Measurements from ENCODE around the gene LCE2A. TPM values are rescaled to one million over a fixed set of nuclear protein-coding genes. Genes with fewer than 3 reads are reported as not detected.

The LCE2A gene
- not detected for polyA plus RNA-seq (2013, experiment 1 of 2)
- not detected for polyA plus RNA-seq (2013, experiment 2 of 2)

DNA sequence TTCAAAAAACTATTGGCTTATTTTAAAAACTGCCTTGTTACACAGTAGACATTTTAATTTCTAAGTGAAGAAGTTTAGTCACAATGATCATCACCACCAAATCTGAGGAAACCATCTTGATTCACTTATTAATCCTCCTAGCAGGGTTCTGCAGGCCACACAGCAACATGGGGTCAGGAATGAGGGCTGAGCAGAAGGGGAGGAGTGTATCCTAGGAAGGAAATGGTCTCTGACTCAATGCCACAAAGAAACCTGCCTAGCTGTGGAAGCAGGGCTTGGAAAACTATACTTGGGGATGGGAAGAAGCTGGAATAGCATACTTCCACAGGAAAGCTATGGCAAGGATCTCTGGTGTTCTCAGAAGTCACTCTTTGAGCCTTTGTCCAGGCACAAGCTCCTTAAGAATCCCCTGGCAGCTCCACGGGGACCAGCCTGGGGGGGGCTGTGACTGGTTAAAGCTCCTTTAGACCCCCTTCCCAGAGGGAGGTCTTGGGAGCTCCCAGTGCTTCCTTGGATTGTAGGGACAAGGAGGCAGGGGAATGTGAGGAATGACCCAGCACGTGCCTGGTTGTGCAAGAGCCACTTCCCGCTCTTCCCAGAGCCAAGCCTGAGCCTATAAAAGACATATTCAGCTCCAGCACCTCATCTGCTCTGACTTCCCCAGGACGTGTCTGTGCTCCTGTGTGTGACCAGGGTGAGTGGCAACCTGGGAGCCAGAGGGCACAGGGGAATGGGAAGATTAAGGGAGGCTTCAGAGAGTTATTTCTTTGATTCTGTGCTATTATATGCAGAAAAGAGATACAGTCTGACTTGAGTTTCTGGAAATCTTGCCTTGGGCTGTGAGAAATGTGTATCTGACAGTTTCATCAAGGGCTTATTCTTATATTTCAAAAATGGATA, at the start of gene LCE2A:
Gene LCE2A, plus strand, starts transcription at position 645 of the 900 bp plus-strand sequence. CDS start 557 bp downstream, outside the sequence.
- H3K18ac ChIP-seq (ENCODE audit: low read depth in 1 of 2, low read length in 2 of 2): no peak within 1 kb of the TSS
- H2AFZ ChIP-seq (ENCODE audit: low read depth, low read length): no peak within 1 kb of the TSS
- H3K27ac ChIP-seq (ENCODE audit: low read length, poor library complexity, severe bottlenecking): no peak within 1 kb of the TSS
- no peak within 1 kb of the TSS for H3K4me3 ChIP-seq (ENCODE audit: insufficient read depth in 1 of 2, low read depth in 1 of 2, low read length in 2 of 2)
- no peak within 1 kb of the TSS for H3K9ac ChIP-seq (ENCODE audit: low read length)
- no peak within 1 kb of the TSS for H2AK5ac ChIP-seq (ENCODE audit: low read length, severe bottlenecking)
- DNase-seq: no peak
- no peaks in the 10 kb centered on the region for H3K27me3 ChIP-seq (ENCODE audit: control insufficient read depth in 1 of 2, insufficient read depth in 1 of 2, low read length in 2 of 2)
- no peak within 1 kb of the TSS for H2BK15ac ChIP-seq (ENCODE audit: low read depth, poor library complexity, severe bottlenecking)
- H3K36me3 ChIP-seq (ENCODE audit: control insufficient read depth in 1 of 2, insufficient read depth in 2 of 2, low read depth in 1 of 2, low read length in 2 of 2): no peaks in the 10 kb centered on the region
- no peak within 1 kb of the TSS for H2BK5ac ChIP-seq (ENCODE audit: low read depth, low read length, poor library complexity, severe bottlenecking)
- no peak within 1 kb of the TSS for H3K23ac ChIP-seq (ENCODE audit: low read length in 2 of 2)
- WGBS: 43% methylated on average over 4 of the region's 4 CpGs
- no peak within 1 kb of the TSS for H3K4me2 ChIP-seq (ENCODE audit: low read length, poor library complexity, severe bottlenecking)
- H4K8ac ChIP-seq (ENCODE audit: low read length): no peak within 1 kb of the TSS
- no peak within 1 kb of the TSS for H2BK12ac ChIP-seq (ENCODE audit: low read length in 2 of 2)
- H3K9me3 ChIP-seq (ENCODE audit: control insufficient read depth, low read length): no peaks in the 10 kb centered on the region
- no peak within 1 kb of the TSS for H2BK120ac ChIP-seq (ENCODE audit: low read depth, low read length)
- no peak within 1 kb of the TSS for H3K4ac ChIP-seq (ENCODE audit: low read depth in 1 of 2, low read length in 2 of 2)
- H3K14ac ChIP-seq (ENCODE audit: low read length in 2 of 2): no peak within 1 kb of the TSS
- no peaks in the 10 kb centered on the region for H3K79me1 ChIP-seq (replicated peaks; ENCODE audit: low read length, poor library complexity, severe bottlenecking)
- no peaks in the 10 kb centered on the region for H3K4me1 ChIP-seq (ENCODE audit: control insufficient read depth, insufficient read depth, low read depth, low read length)
- H4K91ac ChIP-seq (ENCODE audit: low read length): no peak within 1 kb of the TSS

- Histone ChIP-seq H3K14ac (ENCODE audit: low read length in 2 of 2) (no peak overlapping the region), H4K91ac (ENCODE audit: low read length) (no peak overlapping the region), H4K8ac (ENCODE audit: low read length) (no peak overlapping the region), H2AK5ac (ENCODE audit: low read length, severe bottlenecking) (no peak overlapping the region), H3K9ac (ENCODE audit: low read length) (no peak overlapping the region), H2AFZ (ENCODE audit: low read depth, low read length) (no peak overlapping the region), H3K23ac (ENCODE audit: low read length in 2 of 2) (no peak overlapping the region), H2BK5ac (ENCODE audit: low read depth, low read length, poor library complexity, severe bottlenecking) (no peak overlapping the region), H3K4ac (ENCODE audit: low read depth in 1 of 2, low read length in 2 of 2) (no peak overlapping the region), H3K18ac (ENCODE audit: low read depth in 1 of 2, low read length in 2 of 2) (no peak overlapping the region), H3K79me1 (replicated peaks; ENCODE audit: low read length, poor library complexity, severe bottlenecking) (no peaks in the 10 kb centered on the region), H3K4me3 (ENCODE audit: insufficient read depth in 1 of 2, low read depth in 1 of 2, low read length in 2 of 2) (no peak overlapping the region), H3K4me2 (ENCODE audit: low read length, poor library complexity, severe bottlenecking) (no peak overlapping the region), H3K9me3 (ENCODE audit: control insufficient read depth, low read length) (no peaks in the 10 kb centered on the region), H3K36me3 (ENCODE audit: control insufficient read depth in 1 of 2, insufficient read depth in 2 of 2, low read depth in 1 of 2, low read length in 2 of 2) (no peaks in the 10 kb centered on the region), H3K4me1 (ENCODE audit: control insufficient read depth, insufficient read depth, low read depth, low read length) (no peaks in the 10 kb centered on the region), H2BK120ac (ENCODE audit: low read depth, low read length) (no peak overlapping the region), H2BK12ac (ENCODE audit: low read length in 2 of 2) (no peak overlapping the region), H3K27me3 (ENCODE audit: control insufficient read depth in 1 of 2, insufficient read depth in 1 of 2, low read length in 2 of 2) (no peaks in the 10 kb centered on the region), H2BK15ac (ENCODE audit: low read depth, poor library complexity, severe bottlenecking) (no peak overlapping the region), H3K27ac (ENCODE audit: low read length, poor library complexity, severe bottlenecking) (no peak overlapping the region)
- DNase-seq: no peak
- 49% methylated on average over 4 of the region's 10 CpGs for WGBS
Measured at GRCh38 chr1:152654110-152654509, 44.0 kb upstream of the LCE2A start.

GRCh38 chr1:152656459-152656858, 41.7 kb upstream of the LCE2A start:
- Histone ChIP-seq H3K4me2 (ENCODE audit: low read length, poor library complexity, severe bottlenecking) (no peak overlapping the region), H4K91ac (ENCODE audit: low read length) (no peak overlapping the region)
- WGBS: 100% methylated on average over 1 of the region's 2 CpGs

GRCh38 chr1:152657677-152658076, 40.5 kb upstream of the LCE2A start:
- Histone ChIP-seq H3K4me1 (ENCODE audit: control insufficient read depth, insufficient read depth, low read depth, low read length) (no peaks in the 10 kb centered on the region), H3K18ac (ENCODE audit: low read depth in 1 of 2, low read length in 2 of 2) (no peak overlapping the region), H3K27ac (ENCODE audit: low read length, poor library complexity, severe bottlenecking) (no peak overlapping the region), H2BK12ac (ENCODE audit: low read length in 2 of 2) (no peak overlapping the region), H4K8ac (ENCODE audit: low read length) (no peak overlapping the region), H3K9ac (ENCODE audit: low read length) (no peak overlapping the region), H2BK120ac (ENCODE audit: low read depth, low read length) (no peak overlapping the region), H3K23ac (ENCODE audit: low read length in 2 of 2) (no peak overlapping the region), H2AFZ (ENCODE audit: low read depth, low read length) (no peak overlapping the region), H3K4ac (ENCODE audit: low read depth in 1 of 2, low read length in 2 of 2) (no peak overlapping the region), H3K36me3 (ENCODE audit: control insufficient read depth in 1 of 2, insufficient read depth in 2 of 2, low read depth in 1 of 2, low read length in 2 of 2) (no peaks in the 10 kb centered on the region), H3K14ac (ENCODE audit: low read length in 2 of 2) (no peak overlapping the region), H2AK5ac (ENCODE audit: low read length, severe bottlenecking) (no peak overlapping the region), H3K27me3 (ENCODE audit: control insufficient read depth in 1 of 2, insufficient read depth in 1 of 2, low read length in 2 of 2) (no peaks in the 10 kb centered on the region), H2BK15ac (ENCODE audit: low read depth, poor library complexity, severe bottlenecking) (no peak overlapping the region), H3K79me1 (replicated peaks; ENCODE audit: low read length, poor library complexity, severe bottlenecking) (no peaks in the 10 kb centered on the region), H2BK5ac (ENCODE audit: low read depth, low read length, poor library complexity, severe bottlenecking) (no peak overlapping the region), H3K4me2 (ENCODE audit: low read length, poor library complexity, severe bottlenecking) (no peak overlapping the region), H3K4me3 (ENCODE audit: insufficient read depth in 1 of 2, low read depth in 1 of 2, low read length in 2 of 2) (no peak overlapping the region), H4K91ac (ENCODE audit: low read length) (no peak overlapping the region), H3K9me3 (ENCODE audit: control insufficient read depth, low read length) (no peaks in the 10 kb centered on the region)
- DNase-seq: no peak
- WGBS: 70% methylated on average over 2 of the region's 4 CpGs

More at GRCh38 chr1:152656459-152656858, 41.7 kb upstream of the LCE2A start:
- Histone ChIP-seq H3K23ac (ENCODE audit: low read length in 2 of 2) (no peak overlapping the region), H2BK12ac (ENCODE audit: low read length in 2 of 2) (no peak overlapping the region), H3K4ac (ENCODE audit: low read depth in 1 of 2, low read length in 2 of 2) (no peak overlapping the region), H3K27ac (ENCODE audit: low read length, poor library complexity, severe bottlenecking) (no peak overlapping the region), H3K4me3 (ENCODE audit: insufficient read depth in 1 of 2, low read depth in 1 of 2, low read length in 2 of 2) (no peak overlapping the region), H3K18ac (ENCODE audit: low read depth in 1 of 2, low read length in 2 of 2) (no peak overlapping the region), H3K9ac (ENCODE audit: low read length) (no peak overlapping the region), H3K9me3 (ENCODE audit: control insufficient read depth, low read length) (no peaks in the 10 kb centered on the region), H4K8ac (ENCODE audit: low read length) (no peak overlapping the region), H3K79me1 (replicated peaks; ENCODE audit: low read length, poor library complexity, severe bottlenecking) (no peaks in the 10 kb centered on the region), H3K14ac (ENCODE audit: low read length in 2 of 2) (no peak overlapping the region), H2BK120ac (ENCODE audit: low read depth, low read length) (no peak overlapping the region), H2AK5ac (ENCODE audit: low read length, severe bottlenecking) (no peak overlapping the region), H3K27me3 (ENCODE audit: control insufficient read depth in 1 of 2, insufficient read depth in 1 of 2, low read length in 2 of 2) (no peaks in the 10 kb centered on the region), H3K36me3 (ENCODE audit: control insufficient read depth in 1 of 2, insufficient read depth in 2 of 2, low read depth in 1 of 2, low read length in 2 of 2) (no peaks in the 10 kb centered on the region), H2BK15ac (ENCODE audit: low read depth, poor library complexity, severe bottlenecking) (no peak overlapping the region), H2AFZ (ENCODE audit: low read depth, low read length) (no peak overlapping the region), H3K4me1 (ENCODE audit: control insufficient read depth, insufficient read depth, low read depth, low read length) (no peaks in the 10 kb centered on the region), H2BK5ac (ENCODE audit: low read depth, low read length, poor library complexity, severe bottlenecking) (no peak overlapping the region)
- no peak for DNase-seq
